DND-41 (cell line): ENCODE measurements around the gene PPP1R18.

Source experiments
- ATAC-seq: fragments of 200-7000 bp; cut with Tn5 transposase; 3 replicates; pipeline ENCODE4 v1.9.1; 2021; ENCODE audit warnings: low read depth; ENCODE audit not compliant: insufficient read depth
- DNase-seq: peaks from one replicate; pipeline ENCODE4 v3.0.0-alpha.2; 2020
- H2AFZ ChIP-seq: 2 replicates; pipeline ENCODE4 v1.6.0; 2012; ENCODE audit warnings: low read depth, low read length
- H3K27ac ChIP-seq: 2 replicates; pipeline ENCODE4 v1.5.1; 2012; ENCODE audit warnings: low read length, inconsistent platforms
- H3K27me3 ChIP-seq: fragments of 200-600 bp; sonication (generic); 2 replicates; pipeline ENCODE4 v1.6.0; 2012; ENCODE audit warnings: low read length, mild to moderate bottlenecking, inconsistent platforms; ENCODE audit not compliant: insufficient read depth, poor library complexity
- H3K36me3 ChIP-seq: 2 replicates; pipeline ENCODE4 v1.5.1; 2012; ENCODE audit warnings: low read length, inconsistent platforms; ENCODE audit not compliant: insufficient read depth
- H3K4me1 ChIP-seq: 2 replicates; pipeline ENCODE4 v1.5.1; 2012; ENCODE audit warnings: mild to moderate bottlenecking, low read length; ENCODE audit not compliant: insufficient read depth
- H3K4me2 ChIP-seq: 2 replicates; pipeline ENCODE4 v1.6.0; 2012; ENCODE audit warnings: mild to moderate bottlenecking, moderate library complexity, low read length, inconsistent platforms; ENCODE audit not compliant: insufficient read depth
- H3K4me3 ChIP-seq, 2 experiments: fragments of 200-600 bp in 1 of 2; shearing (Covaris generic) in 1 of 2; 2 replicates each; pipeline ENCODE4 v1.5.1; 2012 to 2016; ENCODE audit warnings: inconsistent platforms in 2 of 2, low read length in 2 of 2, mild to moderate bottlenecking in 2 of 2, low read depth in 1 of 2, moderate library complexity in 1 of 2
- H3K79me2 ChIP-seq: 2 replicates; pipeline ENCODE4 v1.6.0; 2012; ENCODE audit warnings: low read length, inconsistent platforms; ENCODE audit not compliant: insufficient read depth
- H3K9ac ChIP-seq: 2 replicates; pipeline ENCODE4 v1.6.0; 2012; ENCODE audit warnings: low read depth, mild to moderate bottlenecking, inconsistent platforms, low read length, moderate library complexity
- H3K9me3 ChIP-seq: 2 replicates; pipeline ENCODE4 v1.5.1; 2012; ENCODE audit warnings: low read length, moderate library complexity, mild to moderate bottlenecking, inconsistent platforms; ENCODE audit not compliant: insufficient read depth, severe bottlenecking
- H4K20me1 ChIP-seq: 2 replicates; pipeline ENCODE4 v1.6.0; 2012; ENCODE audit warnings: low read length; ENCODE audit not compliant: insufficient read depth
- CTCF ChIP-seq: IDR thresholded peaks from 2 replicates; pipeline ENCODE4 v1.5.1; 2012; ENCODE audit warnings: borderline replicate concordance, low read length, moderate library complexity, mild to moderate bottlenecking; ENCODE audit not compliant: poor library complexity, severe bottlenecking; ENCODE audit errors: extremely low read depth
- EZH2 ChIP-seq: IDR thresholded peaks from 3 replicates; pipeline ENCODE4 v1.6.1; 2012; ENCODE audit warnings: borderline replicate concordance, low read depth, mild to moderate bottlenecking, moderate library complexity, low read length, inconsistent platforms; ENCODE audit not compliant: severe bottlenecking

The PPP1R18 gene

GRCh38 chr6:30730601-30731435, 44.4 kb upstream of the PPP1R18 start:
- Histone ChIP-seq H3K4me3 (no peak overlapping the region), H3K9me3 (no peaks in the 10 kb centered on the region), H3K4me1 (no peaks in the 10 kb centered on the region), H3K27ac (no peak overlapping the region), H3K36me3 (peaks cover 70% of the 10 kb centered on the region), H3K79me2 (peaks cover 15% of the 10 kb centered on the region; the same call in 1 of the 2 replicates), H3K4me2 (no peak overlapping the region), H4K20me1 (peaks cover 18% of the 10 kb centered on the region), H2AFZ (no peak overlapping the region), H3K27me3 (no peaks in the 10 kb centered on the region), H3K9ac (no peak overlapping the region)
- DNase-seq (peak; percentile 65), ATAC-seq (peak; percentile 44)
- TF ChIP-seq CTCF (peak; percentile 73), EZH2 (no peak)

- Histone ChIP-seq H3K4me3 (no peak overlapping the region), H3K36me3 (peaks cover 78% of the 10 kb centered on the region), H4K20me1 (peaks cover 44% of the 10 kb centered on the region), H2AFZ (no peak overlapping the region), H3K27me3 (no peaks in the 10 kb centered on the region), H3K4me2 (no peak overlapping the region), H3K79me2 (peaks cover 39% of the 10 kb centered on the region), H3K9ac (no peak overlapping the region), H3K4me1 (peaks cover 20% of the 10 kb centered on the region), H3K27ac (no peak overlapping the region), H3K9me3 (no peaks in the 10 kb centered on the region)
- peak; percentile 21 for DNase-seq
- no peak for TF ChIP-seq EZH2
- no peak for TF ChIP-seq CTCF
- ATAC-seq = 0 out of 3 replicates have a peak, but pooled peaks have one; percentile 4
Measured at GRCh38 chr6:30727920-30728553, 41.6 kb upstream of the PPP1R18 start.

GRCh38 chr6:30726506-30727413, 40.3 kb upstream of the PPP1R18 start:
- 0 out of 3 replicates have a peak, but pooled peaks have one; percentile 1 for ATAC-seq
- H4K20me1 ChIP-seq = peaks cover 57% of the 10 kb centered on the region
- TF ChIP-seq CTCF (no peak), EZH2 (no peak)
- H3K4me3 ChIP-seq = no peak overlapping the region
- no peak for DNase-seq
- no peak overlapping the region for H2AFZ ChIP-seq
- peaks cover 80% of the 10 kb centered on the region for H3K36me3 ChIP-seq
- H3K27ac ChIP-seq = no peak overlapping the region
- no peak overlapping the region for H3K4me2 ChIP-seq
- no peaks in the 10 kb centered on the region for H3K9me3 ChIP-seq
- H3K79me2 ChIP-seq = peaks cover 50% of the 10 kb centered on the region
- no peak overlapping the region for H3K9ac ChIP-seq
- peaks cover 33% of the 10 kb centered on the region for H3K4me1 ChIP-seq
- no peaks in the 10 kb centered on the region for H3K27me3 ChIP-seq
